HUES6 (cell line): ENCODE results near the gene SLC5A10.
"Not testable (repeated sequence)": the region's sequence is repeated elsewhere in the genome, so short reads cannot be mapped to it uniquely, and the experiment has no call there.

ENCODE experiments used
- H3K27ac ChIP-seq: 2 replicates; pipeline ENCODE4 v1.7.0; 2013; ENCODE audit warnings: low read depth, mild to moderate bottlenecking, low read length, inconsistent platforms
- H3K27me3 ChIP-seq: 2 replicates; pipeline ENCODE4 v1.6.1; 2013; ENCODE audit warnings: low read length; ENCODE audit not compliant: control insufficient read depth, insufficient read depth
- H3K36me3 ChIP-seq: 2 replicates; pipeline ENCODE4 v1.6.1; 2013; ENCODE audit warnings: low read length; ENCODE audit not compliant: control insufficient read depth, insufficient read depth
- H3K4me1 ChIP-seq: 2 replicates; pipeline ENCODE4 v1.6.1; 2013; ENCODE audit warnings: low read length; ENCODE audit not compliant: control insufficient read depth, insufficient read depth
- H3K4me3 ChIP-seq: 2 replicates; pipeline ENCODE4 v1.5.1; 2013; ENCODE audit warnings: low read depth, low read length
- H3K9ac ChIP-seq: one replicate; pipeline ENCODE4 v1.6.1; 2013; ENCODE audit warnings: mild to moderate bottlenecking, low read length
- H3K9me3 ChIP-seq: 2 replicates; pipeline ENCODE4 v1.6.1; 2013; ENCODE audit warnings: low read depth, low read length; ENCODE audit not compliant: control insufficient read depth, insufficient read depth

SLC5A10 gene

DNA sequence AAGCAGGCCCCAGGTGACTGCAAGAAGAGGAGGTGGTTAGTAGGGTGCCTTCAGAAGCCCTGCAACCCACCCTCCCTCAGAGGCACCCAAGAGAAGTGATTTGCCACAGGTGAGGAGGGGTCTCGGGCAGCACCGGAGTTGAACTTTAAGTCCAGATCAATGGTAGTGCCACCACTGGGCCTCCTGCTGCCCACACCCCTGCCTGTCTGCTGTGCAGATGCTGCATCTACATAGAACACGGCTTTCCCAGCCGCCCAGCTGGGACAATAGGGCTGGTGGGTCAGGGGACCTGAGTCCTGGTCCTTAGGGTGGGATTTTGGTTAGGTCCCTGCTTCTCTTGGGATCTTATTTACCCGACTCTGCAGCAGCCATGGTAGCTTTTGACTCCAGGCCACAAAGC lies 70.2 kb downstream of the SLC5A10 start:
- Histone ChIP-seq H3K9me3 (no peaks in the 10 kb centered on the region), H3K27me3 (no peaks in the 10 kb centered on the region), H3K9ac (no peak overlapping the region), H3K27ac (no peak overlapping the region), H3K4me3 (no peak overlapping the region), H3K36me3 (no peaks in the 10 kb centered on the region), H3K4me1 (peaks cover 4% of the 10 kb centered on the region; the same call in 1 of the 2 replicates)

DNA sequence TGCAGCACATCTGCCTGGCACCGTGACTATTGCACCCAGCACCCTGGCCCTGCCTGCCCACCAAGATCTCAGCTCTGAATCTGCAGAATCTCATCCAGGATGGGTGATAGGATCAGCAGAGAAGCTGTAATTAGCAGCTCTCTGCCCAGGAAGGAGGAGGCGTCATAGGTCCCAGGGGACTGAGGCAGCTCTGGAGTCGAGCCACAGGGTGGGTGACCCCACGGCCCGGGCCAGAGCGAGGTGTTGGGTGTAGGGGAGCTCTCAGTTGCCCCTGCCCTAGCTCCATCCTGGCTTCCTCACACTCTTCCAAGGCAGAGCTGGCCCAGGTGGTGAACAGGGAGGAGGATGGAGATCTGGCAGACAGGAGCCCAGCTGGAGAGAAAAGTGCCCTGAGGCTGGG lies 70.8 kb downstream of the SLC5A10 start:
- Histone ChIP-seq H3K9me3 (no peaks in the 10 kb centered on the region), H3K27ac (no peak overlapping the region), H3K27me3 (no peaks in the 10 kb centered on the region), H3K4me1 (peaks cover 4% of the 10 kb centered on the region; the same call in 1 of the 2 replicates), H3K9ac (no peak overlapping the region), H3K36me3 (no peaks in the 10 kb centered on the region), H3K4me3 (no peak overlapping the region)

DNA sequence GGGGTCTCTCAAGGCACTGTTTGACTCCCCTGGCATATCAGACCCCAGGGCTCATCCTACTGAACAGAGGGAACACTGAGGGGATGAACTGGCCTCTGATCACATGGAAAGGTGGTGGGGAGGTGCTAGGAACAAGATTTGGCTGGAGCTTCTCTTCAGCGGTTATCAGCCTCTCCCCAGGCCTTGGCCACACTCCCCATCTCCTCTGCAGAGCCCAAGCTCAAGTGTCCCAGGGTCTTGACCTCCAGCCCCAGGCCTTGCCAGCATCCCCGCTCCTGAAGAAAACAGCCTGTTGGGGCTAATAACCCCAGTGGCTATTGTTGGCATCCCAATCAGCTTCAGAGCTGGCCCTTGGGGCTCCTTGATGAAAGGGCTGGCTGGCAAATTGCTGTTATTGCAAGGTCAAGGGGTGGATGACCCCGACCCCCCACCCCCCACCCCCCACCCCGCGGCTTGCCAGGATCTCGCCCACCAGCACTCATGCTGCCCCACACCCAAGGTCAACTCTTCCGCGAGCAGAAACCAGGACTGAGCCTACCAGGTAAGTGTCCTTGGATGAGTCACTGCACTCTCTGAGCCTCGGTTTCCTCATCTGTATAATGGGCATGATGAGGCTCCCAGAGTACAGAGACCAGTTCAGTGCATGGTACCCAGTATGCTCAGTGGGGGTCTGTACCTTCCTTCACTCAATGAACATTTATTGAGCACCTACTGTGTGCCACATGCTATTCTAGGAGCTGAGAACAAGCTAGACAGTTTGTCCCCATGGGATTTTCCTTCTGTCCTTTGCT lies 71.4 kb downstream of the SLC5A10 start:
- Histone ChIP-seq H3K9ac (no peak overlapping the region), H3K27ac (no peak overlapping the region), H3K27me3 (no peaks in the 10 kb centered on the region), H3K4me1 (peaks cover 4% of the 10 kb centered on the region; the same call in 1 of the 2 replicates), H3K4me3 (no peak overlapping the region), H3K36me3 (no peaks in the 10 kb centered on the region), H3K9me3 (no peaks in the 10 kb centered on the region)

DNA sequence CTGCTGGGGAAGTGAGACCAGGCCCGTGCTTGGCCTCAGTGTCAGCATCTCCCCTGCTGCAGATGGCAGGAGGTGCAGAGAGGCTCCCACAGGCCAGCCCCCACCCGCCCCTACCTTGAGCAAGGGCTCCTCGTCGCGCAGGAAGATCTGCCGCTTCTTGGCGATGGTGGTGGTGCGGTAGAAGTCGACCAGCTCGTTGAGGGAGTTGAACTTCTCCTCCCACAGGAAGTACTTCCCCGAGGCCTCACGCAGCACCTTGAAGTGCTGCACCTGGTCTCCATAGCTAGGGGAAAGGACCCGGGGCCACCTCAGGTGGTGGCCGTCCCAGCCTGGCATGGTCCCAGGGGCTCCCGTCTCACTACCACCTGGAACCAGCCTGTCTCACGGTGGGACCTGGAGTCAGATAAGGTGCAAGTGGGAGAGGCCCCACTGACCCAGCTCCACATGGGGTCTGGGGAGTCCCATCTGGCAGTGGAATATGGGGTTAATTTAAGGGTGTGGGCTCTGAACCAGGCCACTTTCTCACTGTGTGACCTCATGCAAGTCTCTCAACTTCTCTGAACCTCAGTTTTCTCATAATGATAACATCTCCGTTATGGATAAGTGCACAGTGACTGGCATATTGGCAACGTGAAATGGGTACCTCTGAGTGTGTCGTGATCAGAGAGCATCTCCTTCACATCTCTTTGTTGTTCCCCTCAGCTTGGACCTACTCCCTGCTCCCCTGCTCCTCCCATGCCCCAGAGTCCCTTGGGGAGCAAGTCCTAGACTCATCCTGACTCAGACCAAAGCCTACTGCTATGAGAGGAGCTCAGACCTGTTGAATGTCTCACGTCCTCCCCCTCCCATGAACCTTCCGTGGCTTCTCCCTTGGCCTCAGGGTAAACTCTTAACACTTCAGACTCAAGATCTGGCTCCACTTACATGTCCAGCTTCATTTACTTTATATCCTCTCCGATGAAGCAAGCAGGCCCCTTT lies 72.4 kb downstream of the SLC5A10 start:
- H3K4me3 ChIP-seq = no peak overlapping the region

DNA sequence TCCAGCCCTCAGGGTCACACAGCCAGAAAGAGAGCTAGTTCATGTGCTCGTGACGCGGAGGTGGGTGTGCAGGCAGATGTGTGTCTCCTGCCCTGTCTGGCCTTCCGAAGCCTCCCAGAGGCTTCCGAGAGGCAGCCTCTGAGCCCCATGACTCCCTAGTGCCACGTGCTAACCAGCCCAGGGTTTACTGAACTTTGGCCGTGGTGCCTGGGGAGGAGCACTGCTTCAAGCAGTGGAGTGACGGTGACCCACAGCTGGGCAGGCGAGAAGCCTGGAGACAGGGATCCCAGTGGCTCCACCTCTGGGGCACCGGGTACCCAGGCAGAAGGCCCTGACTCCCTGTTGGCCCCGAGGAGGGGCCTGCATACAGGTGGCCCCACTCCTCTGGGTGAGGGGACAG lies 76.7 kb downstream of the SLC5A10 start:
- H3K4me3 ChIP-seq = not testable (repeated sequence)

More for the DNA sequence above, 72.4 kb downstream of the SLC5A10 start:
- Histone ChIP-seq H3K4me1 (0 out of 2 replicates have a peak, but pooled peaks cover under 1% of the 10 kb centered on the region), H3K27me3 (no peaks in the 10 kb centered on the region), H3K9me3 (no peaks in the 10 kb centered on the region), H3K9ac (no peak overlapping the region), H3K36me3 (no peaks in the 10 kb centered on the region), H3K27ac (no peak overlapping the region)

DNA sequence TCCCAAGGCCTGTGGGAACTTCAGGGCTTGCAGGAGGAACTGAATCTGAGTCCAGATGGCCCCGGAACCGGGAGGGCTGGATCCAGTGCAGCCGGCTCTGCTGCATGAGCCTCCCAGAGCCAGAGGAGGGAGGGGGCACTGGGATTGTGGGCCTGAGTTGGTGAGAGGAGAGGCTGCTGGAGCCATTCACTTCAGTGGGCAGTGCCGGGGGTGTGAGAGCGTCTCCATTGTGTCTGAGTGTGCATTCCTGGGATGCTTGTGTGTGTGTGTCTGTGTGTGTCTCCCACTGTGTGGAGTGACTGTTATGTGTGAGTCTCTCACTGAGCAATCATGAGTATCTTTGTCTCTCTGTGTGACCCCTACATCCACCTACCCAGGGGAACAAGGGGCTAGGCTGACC lies 77.8 kb downstream of the SLC5A10 start:
- not testable (repeated sequence) for H3K4me3 ChIP-seq, H3K9ac ChIP-seq, H3K4me1 ChIP-seq, H3K27ac ChIP-seq, H3K9me3 ChIP-seq, H3K36me3 ChIP-seq, H3K27me3 ChIP-seq

More for the DNA sequence above, 76.7 kb downstream of the SLC5A10 start:
- H3K9ac ChIP-seq, H3K36me3 ChIP-seq, H3K9me3 ChIP-seq, H3K27me3 ChIP-seq, H3K4me1 ChIP-seq, H3K27ac ChIP-seq: not testable (repeated sequence)

DNA sequence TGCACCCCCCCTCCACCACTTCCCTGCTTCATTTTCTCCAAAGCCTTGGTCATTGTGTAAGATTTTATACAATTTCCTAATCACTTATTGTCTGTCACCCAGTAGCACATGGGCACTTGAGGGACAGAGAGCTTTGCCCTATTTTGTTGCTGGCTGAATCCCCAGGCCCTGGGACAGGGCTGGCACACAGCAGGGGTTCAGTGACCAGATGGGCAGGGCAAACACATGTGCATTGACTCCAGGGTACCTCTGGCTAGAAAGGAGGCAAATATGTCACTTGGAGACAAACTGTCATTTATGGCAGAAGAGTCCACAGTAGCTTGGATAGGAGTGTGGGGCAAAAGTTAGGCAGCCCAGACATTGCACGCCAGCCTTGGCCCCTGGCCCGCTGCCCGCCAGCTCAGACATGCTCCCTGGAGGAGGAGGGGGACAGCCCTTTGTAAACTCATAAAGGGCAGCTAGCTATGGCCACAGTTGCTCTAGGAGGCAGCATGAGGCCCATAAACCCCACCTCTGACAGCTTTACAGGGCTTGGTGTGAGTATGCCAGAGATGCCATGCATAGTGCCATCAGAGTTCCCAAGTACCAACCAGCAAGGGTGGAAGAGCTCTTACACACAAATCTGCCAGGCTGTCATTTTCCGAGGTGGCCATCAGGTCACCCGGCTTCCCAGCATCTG lies 78.9 kb downstream of the SLC5A10 start:
- H3K9ac ChIP-seq, H3K4me3 ChIP-seq, H3K36me3 ChIP-seq, H3K9me3 ChIP-seq, H3K27me3 ChIP-seq, H3K4me1 ChIP-seq, H3K27ac ChIP-seq: not testable (repeated sequence)

DNA sequence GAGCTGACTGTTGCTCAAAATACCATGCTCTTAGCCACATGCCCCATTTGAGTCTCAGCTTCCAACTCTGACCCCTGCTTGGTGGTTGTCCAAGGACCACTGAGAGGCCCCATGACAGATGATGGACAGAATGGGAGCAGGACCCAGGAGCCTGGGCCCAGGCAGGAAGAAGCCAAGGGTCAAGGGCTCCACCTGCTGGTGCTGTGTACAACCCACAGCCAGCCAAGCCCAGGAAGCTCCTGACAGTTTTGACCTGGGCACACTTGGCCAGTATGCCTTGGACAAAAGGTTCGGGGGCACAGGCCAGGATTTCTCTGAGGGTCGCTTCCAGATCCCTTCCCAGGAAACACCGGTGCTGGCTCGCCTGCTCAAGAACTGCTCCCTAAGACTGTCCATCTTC lies 79.8 kb downstream of the SLC5A10 start:
- not testable (repeated sequence) for H3K9me3 ChIP-seq, H3K9ac ChIP-seq, H3K27ac ChIP-seq, H3K27me3 ChIP-seq, H3K4me3 ChIP-seq, H3K4me1 ChIP-seq, H3K36me3 ChIP-seq

DNA sequence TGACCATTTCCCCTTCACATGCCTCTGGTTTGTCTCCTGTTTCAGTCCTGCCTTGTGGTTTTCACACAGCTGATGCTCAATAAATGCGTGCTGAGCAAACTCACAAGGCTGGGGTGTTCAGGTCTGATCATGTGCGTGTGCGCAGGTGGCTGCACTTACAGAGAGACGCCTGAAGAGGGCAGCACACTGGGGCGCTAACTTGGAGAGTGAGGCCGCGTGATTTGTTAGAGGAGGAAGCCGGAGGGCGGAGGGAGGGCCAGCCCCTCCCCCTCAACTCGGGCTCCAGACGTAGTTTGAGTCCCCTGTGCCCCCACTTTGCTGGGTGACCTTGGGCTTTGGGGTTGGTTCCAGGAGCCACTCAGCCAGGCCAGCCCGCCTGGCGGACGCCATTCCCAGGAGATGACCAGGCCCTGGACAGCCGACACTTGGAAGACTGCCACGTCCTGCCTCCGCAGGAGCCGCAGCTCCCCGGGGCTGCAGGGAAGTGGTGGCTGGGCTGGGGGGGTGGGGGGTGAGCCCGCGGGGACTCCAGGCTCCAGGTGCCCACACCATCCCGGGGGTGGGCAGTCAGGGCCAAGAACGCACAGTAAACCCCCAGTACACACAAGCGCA lies 80.5 kb downstream of the SLC5A10 start:
- H3K9ac ChIP-seq, H3K27me3 ChIP-seq, H3K4me1 ChIP-seq, H3K9me3 ChIP-seq, H3K36me3 ChIP-seq, H3K27ac ChIP-seq, H3K4me3 ChIP-seq: not testable (repeated sequence)

DNA sequence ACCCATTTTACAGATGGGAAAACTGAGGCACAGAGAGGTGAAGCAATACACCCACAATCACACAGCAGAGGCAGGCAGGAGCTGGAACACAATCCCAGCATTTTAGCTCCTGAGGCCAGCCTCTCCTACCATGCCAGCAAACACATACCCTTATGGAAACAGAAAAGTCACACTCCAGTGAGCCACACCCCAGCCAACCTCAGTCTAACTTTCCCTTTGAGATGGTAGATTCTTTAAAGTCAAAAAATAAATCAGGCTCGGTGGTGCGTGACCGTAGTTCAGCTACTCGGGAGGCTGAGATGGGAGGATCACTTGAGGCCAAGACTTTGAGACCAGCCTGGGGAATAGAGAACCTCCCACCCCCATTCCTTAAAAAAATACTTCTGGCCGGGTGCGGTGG lies 84.2 kb downstream of the SLC5A10 start:
- H3K27me3 ChIP-seq, H3K9ac ChIP-seq, H3K36me3 ChIP-seq, H3K4me1 ChIP-seq, H3K27ac ChIP-seq, H3K9me3 ChIP-seq, H3K4me3 ChIP-seq: not testable (repeated sequence)
